Activated effector memory CD4-positive, alpha-beta T cell treated with anti-CD3 and anti-CD28 coated beads, Interleukin-2, amount 50 U/mL, for 16 hours (primary cell): ENCODE data around the gene TIMM17A.
"Not testable (repeated sequence)": the region's sequence is repeated elsewhere in the genome, so short reads cannot be mapped to it uniquely, and the experiment has no call there.

ENCODE experiments used
- DNase-seq: peaks from one replicate; pipeline ENCODE4 v3.0.0-alpha.2; 2020

The TIMM17A gene

DNA sequence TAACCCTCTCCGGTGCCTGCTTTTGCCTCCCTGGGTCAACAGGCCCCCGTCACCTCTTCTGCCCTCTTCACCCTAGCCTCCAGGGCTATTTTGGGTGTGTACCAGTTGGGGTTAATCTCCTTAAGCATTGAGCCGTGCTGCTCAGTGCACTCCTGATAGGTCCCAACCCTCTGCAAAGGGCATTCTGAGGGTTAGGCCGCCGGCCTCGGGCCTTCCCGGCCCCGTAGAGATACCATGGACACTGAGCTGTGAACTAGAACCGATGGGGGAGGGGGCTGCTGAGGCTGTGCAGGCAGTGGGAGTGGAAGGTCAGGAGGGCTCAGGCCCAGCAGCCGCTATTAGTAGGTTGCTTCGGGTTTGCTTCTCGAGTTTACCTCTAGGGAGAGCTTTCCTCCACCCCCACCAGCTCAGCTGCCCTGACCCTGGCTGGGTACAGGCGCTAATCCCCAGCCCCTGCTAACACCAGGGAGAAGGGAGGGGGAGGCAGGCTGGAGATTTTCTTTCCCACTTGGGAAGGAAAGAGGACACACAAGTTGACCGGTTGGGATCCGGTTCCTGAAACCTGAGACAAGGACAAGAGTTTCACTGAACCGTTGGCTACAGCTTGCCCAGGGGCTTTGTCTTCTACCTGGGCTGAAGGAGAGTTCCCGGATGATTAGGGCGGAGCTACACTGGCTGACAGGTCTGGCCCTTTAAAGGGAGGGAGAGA lies 13.7 kb upstream of the TIMM17A start:
- DNase-seq, result no peak

DNA sequence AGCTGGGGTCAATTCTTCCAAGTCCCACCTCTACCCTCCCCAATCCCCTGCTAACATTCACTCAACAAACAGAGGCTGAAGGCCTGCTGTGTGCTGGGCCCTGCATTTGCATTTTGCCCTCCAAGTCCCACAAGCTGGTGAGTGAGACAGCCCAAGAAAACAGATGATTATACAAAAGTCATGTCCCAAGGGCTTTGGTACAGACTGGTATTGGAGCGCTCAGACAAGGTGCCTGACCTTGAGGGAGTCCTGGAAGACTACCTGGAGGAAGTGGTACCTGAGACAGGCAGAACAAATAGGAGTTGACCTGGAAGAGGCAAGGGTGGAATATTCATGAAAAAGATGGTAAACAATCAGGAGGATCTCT lies 13.2 kb upstream of the TIMM17A start:
- DNase-seq, result no peak

DNA sequence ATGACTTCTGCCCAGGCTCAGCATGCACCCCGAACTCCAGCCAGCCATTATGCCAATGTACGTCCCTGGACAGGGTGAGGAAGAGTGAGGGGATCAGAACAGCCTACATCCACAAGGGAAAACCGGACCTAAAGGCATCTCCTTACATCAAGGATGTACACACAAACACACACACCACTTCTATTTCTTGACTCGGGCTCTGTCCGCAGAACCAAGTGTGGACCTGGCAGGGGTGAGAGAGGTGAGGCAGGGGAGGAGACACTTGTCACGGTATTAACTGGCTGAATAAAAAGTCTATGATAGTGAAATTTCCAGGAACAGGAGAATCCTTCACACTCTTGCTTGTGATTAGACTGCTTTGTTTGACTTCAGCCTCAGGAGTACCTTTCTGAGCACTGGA lies 11.3 kb upstream of the TIMM17A start:
- DNase-seq, result no peak

DNA sequence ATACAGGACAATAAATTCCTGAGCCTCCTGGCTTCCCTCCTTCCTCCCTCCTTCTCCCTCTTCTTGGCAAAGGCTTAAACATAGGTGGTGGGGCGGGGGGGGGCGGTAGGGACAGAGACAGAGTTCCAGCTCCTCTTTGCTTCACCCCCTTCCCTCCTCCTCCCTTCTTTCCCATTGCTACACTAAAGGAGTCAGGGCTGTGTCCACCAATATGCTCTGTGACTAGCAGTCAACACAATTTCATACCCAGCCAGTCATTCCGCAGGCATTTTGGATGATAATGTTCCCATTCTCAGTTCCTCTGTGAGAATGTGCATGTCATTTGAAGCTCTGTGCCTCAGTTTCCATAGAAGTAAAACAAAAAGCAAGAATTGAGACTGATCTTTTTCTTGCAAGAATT lies 10.7 kb upstream of the TIMM17A start:
- no peak for DNase-seq

DNA sequence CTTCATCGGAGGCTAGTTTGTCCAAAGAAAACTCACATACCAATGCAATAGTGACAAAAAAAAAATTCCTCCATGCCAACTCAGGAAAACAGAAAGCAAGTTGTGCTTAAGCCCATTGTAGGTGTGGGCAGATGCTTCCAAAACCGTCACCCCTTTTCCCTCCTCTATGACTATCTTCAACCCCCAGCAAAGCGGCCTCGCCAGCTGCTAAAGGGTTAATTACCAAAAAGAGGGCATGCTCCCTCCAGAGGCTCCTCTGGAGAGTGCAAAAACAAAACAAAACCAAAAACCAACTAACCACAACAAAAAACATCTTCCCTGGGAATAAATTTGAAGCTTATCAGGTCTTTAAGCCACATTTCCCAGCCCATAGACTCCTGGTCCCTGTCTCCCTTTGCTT lies 10.1 kb upstream of the TIMM17A start:
- no peak for DNase-seq

DNA sequence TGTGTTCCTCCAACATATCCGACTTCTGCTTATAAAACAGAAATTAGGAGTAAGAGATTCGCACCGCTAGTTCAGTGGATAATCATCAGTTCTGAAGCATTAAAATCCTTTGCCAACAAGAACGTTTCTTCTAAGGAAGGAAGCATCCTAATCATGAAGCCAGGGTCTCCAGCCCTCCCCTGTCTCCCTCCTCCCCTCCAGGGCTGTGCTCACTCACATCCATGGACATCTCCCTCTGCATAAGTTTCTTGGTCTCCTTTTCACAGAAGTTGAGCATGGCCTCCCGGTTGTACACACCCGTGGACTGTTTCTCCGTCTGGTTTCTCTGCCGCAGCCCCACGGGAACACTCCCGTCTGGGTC lies 9.5 kb upstream of the TIMM17A start:
- DNase-seq, result no peak

DNA sequence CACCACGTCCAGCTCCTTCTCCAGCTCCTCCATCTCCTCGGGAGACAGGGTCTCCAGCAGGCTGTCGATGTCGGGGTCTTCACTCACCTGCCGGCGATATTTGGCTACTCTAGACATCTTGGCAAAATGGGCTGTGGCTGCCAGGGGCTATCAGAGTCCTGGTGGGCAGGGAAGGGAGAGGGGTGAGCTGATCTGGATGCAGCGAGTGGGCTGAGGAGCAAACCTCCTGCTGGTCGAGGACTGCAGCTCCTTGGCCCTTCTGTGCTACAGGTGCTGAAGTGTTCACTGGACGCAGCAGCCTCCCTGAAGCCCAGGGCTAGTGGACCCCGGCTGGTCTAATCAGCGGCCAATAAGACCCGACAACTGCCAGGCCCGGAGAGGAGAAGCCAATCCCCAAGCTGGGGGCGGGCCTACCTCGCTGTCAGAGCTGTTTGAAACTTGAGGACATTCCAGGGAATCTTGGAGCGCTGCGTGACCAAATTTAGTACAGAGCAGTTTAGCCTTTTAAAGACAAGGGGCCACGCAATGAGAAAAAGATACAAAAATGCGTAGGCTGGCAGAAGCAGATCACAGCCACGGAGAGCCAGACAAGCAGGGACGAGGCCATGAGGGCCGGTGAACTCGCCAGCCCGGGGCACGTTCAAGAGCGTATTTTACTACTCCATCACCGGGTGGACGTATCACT lies 8.9 kb upstream of the TIMM17A start, which contains the start of gene LMOD1:
Gene LMOD1 (minus strand): TSS at position 325 of the 685 bp plus-strand sequence. CDS start 208 bp downstream, at position 117.
- DNase-seq, result no peak

DNA sequence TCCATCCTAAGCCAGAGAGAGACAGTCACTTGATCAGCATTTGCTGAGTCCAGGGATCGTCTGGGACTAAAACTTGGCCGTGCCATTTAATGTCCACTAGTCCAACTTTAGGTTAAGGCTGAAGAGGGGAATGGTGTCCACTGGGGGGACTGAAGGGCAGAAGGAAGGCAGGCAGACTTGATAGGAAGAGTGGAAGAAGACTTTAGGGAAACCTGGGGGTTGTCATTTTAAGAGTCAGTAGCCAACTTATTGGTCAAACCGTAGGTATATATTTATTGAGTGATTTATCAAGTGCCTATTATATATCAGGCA lies 7.7 kb upstream of the TIMM17A start:
- DNase-seq, result no peak

DNA sequence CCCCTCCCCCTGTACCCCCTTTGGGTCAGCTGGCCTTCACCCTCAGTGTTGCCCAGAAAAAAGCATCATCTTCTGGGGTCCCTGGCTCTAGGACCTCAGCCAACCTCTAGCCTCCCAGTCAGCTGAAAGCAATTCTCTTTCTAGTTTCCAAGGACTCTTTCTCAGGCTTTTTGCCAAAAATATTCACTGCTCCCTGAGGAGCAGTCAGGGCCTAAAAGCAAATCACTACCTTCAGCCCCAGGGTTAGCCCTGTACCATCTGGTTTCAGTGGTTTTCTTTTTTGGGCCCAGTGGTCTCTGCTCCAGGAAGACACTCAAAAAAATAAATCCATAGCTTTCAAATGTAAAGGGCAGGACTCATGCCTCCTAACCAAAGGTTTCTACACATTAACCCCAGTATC lies 5.8 kb upstream of the TIMM17A start:
- DNase-seq, result no peak

DNA sequence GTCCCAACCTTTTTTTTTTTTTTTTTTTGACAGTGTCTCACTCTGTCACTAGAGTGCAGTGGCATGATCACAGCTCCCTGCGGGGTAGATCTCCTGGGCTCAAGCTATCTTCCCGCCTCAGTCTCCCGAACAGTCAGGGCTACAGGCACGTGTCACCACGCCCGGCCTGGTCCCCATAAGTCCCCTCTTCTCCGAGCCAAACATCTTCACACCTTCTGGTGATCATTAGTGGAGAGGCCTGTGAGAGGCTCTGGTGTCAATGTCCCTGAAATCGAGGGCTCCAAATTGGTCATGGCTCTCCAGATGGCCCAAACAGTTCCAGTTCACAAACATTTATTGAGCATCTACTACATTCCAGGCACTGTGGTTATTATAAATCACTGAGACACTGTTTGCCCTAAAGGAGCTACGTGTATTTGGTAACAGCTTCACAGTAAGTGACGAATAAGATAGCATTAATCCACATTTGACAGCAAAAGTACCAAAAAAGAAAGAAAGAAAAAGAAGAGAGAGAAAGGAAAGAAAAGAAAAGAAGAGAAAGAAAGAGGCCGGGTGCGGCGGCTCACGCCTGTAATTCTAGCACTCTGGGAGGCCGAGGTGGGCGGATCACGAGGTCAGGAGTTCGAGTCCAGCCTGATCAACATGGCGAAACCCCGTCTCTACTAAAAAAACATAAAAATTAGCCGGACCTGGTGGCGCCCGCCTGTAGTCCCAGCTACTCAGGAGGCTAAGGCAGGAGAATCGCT lies 867 bp upstream of the TIMM17A start:
- peak; percentile 64 for DNase-seq

DNA sequence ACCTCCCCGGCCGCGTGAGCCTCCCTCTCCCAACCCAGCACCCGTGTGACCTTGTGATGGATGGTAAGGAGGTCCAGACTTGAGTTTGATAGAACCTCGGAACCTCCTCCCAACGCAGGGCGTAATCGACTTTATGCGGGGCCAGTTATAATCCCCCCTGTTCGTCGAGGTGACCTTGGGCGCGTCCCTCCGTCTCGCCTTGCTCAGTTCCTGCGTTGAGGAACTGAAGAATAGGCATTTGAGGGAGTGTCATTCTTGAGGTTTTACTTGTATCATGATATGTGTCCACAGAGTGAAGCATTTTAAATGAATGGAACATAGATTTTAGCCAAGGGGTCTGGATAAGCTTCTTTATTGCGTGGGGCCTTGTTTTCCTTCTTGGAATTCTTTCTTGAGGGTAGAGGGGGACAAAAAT lies 433 bp downstream of the TIMM17A start:
- DNase-seq, result no peak

DNA sequence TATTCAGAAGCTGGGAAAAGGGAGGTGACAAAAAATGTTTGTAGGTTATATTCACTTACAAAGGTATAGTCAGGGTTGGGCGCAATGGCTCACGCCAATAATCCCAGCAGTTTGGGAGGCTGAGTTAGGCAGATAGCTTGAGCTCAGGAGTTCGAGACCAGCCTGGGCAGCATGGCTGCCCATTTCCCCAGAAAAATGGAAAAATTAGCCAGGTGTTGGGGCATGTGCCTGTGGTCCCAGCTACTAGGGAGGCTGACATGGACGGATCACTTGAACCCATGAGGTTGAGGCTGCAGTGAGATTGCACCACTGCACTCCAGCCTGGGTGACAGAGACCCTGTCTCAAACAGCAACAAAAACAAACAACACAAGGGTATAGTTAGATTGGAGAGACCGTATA lies 3.0 kb downstream of the TIMM17A start:
- DNase-seq, result no peak

DNA sequence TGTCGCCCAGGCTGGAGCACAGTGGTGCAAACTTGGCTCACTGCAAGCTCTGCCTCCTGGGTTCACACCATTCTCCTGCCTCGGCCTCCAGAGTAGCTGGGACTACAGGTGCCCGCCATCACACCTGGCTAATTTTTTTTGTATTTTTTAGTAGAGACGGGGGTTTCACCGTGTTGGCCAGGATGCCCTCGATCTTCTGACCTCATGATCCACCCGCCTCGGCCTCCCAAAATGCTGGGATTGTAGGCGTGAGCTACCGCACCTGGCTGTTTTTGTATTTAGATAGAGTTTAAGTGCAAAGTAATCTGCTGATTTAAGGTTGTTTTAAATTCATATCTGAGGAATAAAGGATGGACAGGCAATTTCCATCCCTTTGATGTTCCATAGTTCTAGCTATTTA lies 7.1 kb downstream of the TIMM17A start:
- not testable (repeated sequence) for DNase-seq

DNA sequence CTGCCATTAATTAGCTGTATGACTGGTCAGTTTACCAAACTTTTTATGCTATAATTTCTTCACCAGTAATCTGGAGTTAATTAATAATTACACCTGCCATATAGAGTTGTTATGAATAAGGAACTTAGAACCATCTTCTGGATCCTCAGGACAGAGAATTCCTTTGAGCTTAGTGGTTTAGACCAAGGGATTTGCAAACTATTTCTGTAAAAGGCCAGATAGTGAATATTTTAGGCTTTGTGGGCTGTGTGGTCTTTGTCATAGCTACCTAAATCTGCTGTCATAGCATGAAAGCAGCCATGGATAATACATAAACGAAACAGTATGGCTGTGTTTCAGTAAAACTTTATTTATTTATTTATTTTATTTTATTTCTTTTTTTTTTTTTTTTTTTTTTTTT lies 9.0 kb downstream of the TIMM17A start:
- no peak for DNase-seq

DNA sequence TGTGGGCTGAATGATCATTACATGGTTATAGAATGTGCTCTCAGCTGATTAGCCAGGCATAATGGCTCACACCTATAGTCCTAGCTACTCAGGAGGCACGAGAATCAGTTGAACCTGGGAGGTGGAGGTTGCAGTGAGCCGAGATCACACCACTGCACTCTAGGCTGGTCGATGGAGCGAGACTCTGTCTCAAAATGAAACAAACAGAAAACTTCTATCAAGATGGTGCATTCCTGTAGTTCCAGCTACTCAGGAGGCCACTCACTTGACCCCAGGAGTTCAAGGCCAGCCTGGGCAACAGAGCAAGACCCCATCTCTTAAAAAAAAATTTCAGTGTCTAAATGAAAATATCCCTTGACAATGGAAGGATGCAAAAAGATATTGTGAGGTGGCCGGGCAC lies 10.9 kb downstream of the TIMM17A start:
- DNase-seq, result no peak

DNA sequence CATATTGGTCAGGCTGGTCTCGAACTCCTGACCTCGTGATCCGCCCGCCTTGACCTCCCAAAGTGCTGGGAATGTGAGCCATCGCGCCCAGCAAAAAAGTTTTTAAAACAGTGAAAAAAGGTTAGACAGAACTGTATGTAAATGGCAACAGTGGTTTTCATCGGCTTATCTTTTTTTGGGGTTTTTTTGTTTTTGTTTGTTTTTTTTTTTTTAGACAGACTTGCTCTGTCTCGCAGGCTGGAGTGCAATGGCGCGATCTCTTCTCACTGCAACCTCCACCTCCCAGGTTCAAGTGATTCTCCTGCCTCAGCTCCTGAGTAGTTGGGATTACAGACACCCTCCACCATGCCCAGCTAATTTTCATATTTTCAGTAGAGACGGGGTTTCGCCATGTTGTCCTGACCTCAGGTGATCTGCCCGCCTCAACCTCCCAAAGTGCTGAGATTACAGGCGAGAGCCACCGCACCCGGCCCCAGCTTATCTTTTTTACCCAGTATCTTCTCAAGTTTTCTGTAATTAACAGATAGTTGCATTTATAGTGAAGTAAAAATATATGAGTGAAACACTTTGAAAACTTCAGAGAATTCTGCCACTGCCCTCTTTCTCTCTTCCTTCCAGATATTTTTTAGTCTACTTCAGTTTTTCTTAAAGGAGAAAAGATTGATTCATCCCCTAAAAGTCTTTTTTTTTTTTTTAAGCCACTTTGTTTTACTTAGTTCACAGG lies 13.1 kb downstream of the TIMM17A start:
- DNase-seq, result no peak

DNA sequence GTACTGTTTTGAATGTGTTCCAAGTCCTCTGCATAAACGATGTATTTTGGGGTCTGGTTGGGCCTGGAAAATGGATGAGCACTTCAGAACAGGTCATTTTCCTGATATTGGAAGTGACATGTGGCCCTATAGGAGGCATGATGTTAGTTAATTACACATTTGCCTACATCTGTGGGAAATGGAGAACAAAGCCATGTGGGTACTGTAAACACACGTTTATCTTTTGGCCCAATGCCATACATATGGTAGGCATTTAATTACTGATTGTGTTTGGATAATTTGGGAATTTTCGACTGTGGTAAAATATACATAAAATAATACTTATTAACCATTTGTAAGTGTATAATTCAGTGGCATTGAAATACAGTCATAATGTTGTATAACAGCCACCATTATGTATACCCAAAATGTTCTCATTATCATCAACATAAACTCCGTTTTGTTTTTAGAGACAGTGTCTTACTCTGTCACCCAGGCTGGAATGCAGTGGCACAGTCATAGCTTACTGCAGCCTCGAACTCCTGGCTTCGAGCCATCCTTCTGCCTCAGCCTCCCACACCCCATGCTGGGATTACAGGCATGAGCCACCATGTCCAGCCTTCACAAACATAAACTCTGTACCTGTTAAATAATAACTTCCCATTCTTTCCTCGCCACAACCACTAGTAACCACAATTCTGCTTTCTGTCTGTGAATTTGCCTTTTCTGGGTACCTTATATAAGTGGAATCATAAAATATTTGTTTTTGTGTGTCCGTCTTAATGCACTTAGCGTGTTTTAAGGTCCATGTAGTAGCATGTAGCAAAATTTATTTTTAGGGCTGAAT lies 15.2 kb downstream of the TIMM17A start:
- DNase-seq, result no peak

DNA sequence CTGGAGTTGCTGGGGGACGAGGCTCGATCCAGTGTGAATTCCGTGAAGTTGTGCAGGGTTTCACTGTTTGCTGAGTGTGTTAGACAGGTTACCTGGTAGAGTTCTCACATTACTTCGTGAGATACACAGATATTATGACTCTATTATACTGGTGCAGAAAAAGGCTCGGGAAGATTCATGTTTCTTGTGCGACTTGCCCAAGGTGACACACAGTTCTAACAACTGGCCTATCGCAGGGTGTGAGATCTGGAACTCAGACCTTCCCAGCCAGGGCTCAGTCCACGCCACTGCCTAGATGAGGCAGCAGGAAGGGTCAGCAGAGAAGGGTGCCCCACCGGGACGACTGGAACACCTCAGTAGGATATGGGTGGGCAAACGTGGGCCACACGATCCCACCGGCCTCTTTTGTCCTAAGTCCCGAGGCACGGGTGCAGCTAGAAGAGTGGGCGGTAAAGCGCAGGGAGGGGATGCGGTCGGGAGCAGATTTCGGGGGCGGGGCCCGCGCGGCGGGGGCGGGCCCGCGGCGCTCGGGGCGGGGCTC lies 26.8 kb downstream of the TIMM17A start:
- peak; percentile 89 for DNase-seq

DNA sequence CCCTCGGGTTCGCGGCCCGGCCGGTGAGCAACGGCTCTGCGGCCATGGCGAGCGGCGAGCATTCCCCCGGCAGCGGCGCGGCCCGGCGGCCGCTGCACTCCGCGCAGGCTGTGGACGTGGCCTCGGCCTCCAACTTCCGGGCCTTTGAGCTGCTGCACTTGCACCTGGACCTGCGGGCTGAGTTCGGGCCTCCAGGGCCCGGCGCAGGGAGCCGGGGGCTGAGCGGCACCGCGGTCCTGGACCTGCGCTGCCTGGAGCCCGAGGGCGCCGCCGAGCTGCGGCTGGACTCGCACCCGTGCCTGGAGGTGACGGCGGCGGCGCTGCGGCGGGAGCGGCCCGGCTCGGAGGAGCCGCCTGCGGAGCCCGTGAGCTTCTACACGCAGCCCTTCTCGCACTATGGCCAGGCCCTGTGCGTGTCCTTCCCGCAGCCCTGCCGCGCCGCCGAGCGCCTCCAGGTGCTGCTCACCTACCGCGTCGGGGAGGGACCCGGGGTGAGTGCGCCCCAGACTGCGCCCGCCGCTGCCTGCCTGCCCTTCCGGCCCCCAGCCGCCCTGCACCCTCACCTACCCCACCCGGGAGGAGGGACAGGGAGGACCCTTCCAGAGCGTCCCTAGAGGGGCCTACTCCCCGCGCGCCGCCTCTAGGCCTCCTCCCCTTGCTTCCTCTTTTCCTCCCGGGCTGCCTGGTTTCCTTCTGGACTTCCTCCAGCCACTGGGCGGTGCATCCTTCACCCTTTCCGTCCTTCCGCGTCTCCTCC lies 27.5 kb downstream of the TIMM17A start, which contains the start of gene RNPEP:
Gene RNPEP (plus strand): TSS at position 26 of the 757 bp plus-strand sequence. CDS start 19 bp downstream, at position 45.
- DNase-seq, result peak; percentile 84

DNA sequence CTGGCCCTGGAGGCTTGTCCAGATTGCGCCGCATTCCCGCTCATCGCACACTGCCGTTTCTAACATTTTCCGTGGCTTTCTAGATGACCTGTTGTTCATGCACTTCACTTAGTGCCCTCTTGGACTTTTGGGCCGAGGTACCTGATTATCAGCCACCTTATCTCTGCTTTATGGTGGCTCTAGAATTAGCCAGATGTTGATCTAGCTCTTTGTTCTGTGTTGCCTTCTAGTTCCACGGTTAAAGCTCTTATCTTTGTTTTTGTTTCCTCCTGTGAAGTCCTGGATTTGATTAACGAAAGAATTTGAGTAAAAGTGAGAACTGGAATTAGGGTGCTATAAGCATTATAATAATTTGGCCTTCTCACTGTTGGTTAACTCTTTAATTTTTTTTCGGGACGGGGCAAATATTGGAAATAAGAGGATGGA lies 28.1 kb downstream of the TIMM17A start:
- no peak for DNase-seq

DNA sequence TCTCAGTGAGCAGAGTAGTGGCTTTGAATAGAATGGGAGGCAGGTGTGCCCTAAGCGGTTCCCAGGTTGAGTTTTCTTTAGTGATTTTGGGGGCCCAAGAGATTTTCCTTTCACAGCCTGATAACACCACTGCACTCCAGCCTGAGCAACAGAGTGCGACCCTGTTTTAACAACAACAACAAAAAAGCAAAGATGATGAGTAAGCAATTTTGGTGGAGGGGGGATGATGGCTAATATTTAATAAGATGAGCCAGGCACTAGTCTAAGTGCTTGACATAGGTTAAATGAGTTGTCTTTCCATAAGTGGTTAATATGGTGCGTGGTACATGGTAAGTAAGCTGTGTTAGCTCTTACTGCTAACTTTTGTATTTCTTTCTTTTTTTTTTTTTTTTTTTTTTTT lies 29.1 kb downstream of the TIMM17A start:
- no peak for DNase-seq
